GM21528 (cell line): ENCODE results near the gene NCL.
"Not testable (repeated sequence)": the region's sequence is repeated elsewhere in the genome, so short reads cannot be mapped to it uniquely, and the experiment has no call there.

Experiments used
- ATAC-seq: cut with Tn5 transposase; IDR thresholded peaks from one replicate; pipeline ENCODE4 v1.9.1; 2021; ENCODE audit warnings: mild to moderate bottlenecking, moderate library complexity; ENCODE audit not compliant: unreplicated experiment, low FRiP score

Gene NCL

DNA sequence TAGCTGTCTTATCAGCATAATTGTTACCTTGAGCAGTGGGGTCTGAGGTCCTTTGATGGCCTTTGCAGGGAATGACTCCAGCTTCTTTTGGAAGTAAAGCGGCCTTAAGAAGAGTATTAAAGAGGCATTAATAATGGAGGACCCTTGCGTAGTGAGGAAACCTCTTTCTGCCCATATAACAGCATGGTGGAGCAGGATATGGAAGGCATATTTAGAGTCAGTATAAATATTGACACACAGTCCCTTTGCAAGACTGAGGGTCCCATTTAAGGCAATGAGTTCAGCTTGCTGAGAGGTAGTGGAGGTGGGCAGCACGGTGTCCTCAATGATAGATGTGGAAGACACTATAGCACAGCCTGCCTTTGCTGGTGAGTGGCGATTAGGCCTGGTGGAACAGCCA, 32.7 kb downstream of the NCL start:
- no peak for ATAC-seq

DNA sequence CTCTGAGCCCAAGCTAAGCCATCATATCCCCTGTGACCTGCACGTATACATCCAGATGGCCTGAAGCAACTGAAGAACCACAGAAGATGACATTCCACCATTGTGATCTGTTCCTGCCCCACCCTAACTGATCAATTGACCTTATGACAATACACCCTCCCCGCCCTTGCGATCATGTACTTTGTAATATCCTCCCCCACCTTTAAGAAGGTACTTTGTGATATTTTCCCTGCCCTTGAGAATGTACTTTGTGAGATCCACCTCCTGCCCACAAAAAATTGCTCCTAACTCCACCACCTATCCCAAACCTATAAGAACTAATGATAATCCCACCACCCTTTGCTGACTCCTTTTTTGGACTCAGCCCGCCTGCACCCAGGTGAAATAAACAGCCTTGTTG, 33.8 kb downstream of the NCL start:
- not testable (repeated sequence) for ATAC-seq

DNA sequence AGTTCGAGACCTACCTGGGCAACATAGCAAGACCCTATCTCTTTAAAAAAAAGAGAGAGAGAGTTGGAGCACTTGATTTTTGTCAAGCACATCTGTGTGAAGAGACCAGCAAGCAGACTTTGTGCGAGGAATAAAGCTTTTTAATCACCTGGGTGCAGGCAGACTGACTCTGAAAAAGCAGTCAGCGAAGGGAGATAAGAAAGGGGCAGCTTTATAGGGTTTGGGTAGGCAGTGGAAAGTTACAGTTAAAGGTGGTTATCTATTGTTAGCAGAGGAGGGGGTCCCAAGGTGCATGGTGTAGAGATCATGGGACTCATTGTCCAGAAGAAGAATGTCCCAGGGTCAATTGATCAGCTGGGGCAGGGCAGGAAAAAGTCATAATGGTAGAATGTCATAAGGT, 34.4 kb downstream of the NCL start:
- no peak for ATAC-seq

DNA sequence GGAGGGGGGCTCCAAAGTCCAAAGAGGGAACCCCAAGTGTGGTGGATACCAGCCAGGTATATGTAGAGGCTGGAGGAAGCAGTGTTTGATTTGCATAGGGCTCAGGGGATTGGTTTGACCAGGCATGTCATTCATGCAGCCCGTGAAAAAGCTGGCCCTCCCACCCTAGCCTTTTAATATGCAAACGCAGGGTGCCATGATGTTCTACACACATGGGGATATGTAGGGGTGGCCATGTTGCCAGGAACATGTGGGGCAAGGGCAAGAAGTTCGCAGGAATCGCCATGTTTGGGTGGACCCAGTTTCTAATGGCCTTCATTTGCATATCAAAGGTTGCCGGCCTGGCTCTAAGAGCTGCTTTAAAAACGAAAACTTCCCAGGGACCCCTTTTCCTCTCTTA, 35.1 kb downstream of the NCL start:
- no peak for ATAC-seq

DNA sequence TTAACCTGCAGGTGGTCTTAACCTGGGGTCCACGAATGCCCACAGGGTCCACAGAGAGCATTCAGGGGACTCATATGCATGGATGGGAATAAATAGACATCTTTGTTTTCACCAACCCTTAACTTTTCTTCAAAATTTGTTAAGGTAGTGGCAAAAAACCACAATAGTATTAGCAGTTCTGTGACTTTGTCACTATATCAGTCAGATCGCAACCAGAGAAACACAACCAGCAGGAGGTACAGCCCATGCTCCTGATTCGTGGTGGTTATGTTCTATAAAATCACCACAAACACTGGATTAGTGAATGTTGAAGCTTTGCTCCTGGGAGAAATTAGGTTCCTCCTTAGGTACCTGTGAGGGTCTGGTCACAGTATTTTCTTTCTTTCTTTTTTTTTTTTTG, 37.2 kb downstream of the NCL start:
- no peak for ATAC-seq

DNA sequence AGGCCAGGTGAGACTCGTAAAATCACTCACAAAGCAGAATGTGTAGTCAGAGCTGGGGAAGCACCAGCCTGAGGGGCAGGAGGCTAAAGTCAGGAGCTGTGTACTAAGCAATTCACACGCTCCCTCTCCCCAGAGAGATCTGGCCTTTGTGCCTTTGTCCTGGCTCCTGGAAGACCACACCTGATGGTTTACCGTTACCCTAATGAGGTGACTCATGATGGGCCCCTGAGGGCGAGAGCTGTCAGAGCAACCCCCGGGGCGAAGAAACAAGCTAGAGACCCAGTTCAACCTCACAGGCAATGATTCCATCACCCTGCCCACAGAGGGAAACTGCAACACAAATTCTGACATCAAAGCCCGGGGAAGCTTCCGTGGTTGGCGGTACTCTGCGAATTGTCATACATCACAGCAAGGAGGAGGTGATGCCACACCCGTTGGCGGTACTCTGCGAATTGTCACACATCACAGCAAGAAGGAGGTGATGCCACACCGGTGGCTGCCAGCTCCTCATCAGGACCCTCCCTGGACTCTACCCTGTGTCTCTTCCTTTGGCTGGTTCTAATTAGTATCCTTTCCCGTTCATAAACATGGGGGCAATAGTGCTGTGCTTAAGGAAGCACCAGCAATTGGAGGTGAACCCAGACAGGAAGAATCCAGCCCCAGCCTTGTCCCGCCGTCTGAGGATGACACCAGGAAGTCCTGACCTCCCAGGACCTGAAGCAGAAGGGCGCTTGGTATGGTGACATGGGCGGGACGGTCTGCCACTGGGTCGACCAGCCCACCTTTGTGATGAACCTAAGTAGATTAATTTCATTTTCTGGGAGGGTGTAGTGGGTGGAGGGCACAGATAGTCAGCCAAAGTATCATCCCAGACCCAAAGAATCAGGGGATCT, 38.2 kb downstream of the NCL start:
- no peak for ATAC-seq

DNA sequence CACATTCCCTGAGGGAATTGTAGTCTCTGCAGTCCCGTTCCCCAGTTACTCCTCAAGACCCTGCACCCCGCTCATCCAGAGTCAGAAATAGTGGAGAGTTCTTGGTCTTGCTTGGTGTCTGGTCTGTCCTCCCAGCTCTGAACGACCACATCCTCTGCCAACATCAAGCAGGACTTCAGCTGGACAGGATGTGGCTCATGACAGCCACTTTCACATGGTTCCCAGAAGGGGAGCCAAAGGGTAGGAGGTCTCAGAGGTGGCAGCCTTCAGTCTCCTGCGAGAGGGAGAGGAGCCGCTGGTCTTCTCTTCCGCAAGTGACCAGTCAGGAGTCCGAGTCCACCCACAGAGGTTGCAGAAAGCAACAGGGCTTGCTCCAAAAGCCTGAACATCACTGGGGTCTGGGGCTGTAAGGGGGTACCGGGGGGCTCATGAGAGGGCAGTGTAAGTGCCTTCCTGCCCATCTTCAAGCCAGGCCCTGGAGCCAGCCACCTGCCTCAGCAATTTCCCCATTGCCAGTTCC, 38.9 kb downstream of the NCL start:
- no peak for ATAC-seq

DNA sequence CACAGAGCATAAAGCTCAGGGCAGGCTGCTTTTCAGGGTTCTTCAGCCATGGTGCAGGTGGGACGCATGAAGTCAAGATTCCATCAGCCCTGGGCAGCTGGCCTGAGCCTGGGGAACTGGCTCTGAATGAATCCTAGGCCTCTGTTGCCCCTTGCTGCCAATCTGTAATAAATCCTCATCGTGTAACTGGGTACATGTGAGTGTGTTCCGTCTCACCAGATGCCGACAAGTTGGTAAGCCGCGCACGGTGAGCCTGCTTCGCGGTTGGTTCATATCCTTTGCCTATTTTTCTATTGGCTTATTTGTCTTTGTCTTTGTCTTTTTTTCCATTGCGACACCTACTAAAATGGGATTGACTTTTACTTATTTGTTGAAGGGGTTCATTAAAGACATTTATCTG, 41.1 kb downstream of the NCL start:
- ATAC-seq = no peak

DNA sequence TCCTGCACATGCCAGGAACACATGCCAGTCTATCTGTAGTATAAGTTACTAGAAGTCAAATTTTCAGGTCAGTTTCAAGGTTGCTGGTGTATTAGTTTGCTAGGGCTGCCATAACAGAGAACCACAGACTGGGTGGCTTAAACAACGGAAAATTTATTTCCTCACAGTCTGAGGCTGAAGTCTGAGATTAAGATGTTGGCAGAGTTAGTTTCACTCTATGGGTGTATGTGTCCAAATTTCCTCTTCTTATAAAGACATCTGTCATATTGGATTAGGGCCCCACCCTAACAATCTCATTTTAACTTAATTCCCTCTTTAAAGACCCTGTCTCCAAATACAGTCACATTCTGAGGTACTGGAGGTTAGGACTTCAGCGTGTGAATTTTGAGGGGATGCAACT, 42.2 kb downstream of the NCL start:
- no peak for ATAC-seq

DNA sequence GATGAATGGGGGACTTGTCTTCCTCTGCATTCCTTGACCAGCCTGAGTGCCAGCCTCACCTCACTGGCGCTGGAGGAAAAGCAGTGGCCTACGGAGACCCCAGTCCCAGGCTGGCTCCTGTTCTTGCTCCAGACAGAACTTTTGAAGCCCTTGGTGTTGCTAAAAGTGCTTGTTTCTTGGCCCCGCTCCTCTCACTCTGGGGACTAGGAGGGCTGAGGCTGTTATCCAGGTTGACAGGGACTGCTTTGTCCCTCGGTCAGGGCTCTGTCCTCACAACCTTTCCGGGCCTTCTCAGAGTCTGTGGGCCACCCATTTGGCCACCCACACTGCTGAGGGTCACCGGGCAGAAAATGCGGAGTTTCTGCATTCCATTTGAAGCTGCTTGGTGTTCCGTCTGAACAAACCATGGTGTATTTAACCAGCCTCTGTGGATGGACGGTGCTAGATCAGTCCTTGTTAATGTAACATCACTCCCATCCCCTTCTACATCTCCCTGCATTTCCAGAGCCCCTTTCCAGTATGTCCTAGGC, 43.2 kb downstream of the NCL start:
- no peak for ATAC-seq

DNA sequence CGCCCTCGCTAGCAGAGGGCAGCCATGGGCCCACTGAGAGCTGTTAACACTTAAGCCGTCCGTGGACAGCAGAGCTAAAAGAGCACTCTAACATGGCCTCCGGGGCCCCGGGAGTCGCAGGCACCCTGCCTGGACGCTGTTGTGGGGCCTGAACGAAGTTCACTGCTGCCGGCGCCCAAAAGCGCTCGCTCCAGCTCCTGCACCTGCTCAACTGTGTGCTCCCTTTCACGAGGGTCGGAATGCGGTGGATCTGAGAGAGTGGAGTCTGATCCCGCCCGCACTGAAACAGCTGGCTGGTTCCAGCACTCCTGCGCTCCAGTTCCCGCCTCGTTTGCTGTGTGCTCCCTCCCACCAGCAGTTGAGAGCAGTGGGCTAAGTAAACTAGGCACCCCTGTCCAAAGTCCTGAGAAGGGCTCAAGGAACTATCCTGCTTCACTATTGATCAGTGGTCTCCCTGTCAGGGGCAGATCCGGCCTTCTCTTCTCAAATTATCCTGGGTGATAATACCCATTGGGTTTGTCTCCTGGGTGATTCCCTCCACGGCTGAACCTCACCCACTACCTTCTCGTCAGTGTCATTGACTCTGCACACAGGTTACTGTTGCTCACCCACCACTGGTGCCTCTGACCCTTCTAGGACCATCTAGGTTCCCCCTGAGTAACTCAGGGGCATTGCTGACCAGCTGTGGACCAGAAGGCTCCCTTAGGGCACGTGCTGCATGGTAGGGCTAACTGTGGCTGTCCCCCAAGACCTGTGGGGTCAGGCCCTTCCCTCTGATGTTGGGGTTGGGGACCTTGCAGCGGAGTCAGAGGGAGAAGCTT, 45.3 kb downstream of the NCL start:
- no peak for ATAC-seq

DNA sequence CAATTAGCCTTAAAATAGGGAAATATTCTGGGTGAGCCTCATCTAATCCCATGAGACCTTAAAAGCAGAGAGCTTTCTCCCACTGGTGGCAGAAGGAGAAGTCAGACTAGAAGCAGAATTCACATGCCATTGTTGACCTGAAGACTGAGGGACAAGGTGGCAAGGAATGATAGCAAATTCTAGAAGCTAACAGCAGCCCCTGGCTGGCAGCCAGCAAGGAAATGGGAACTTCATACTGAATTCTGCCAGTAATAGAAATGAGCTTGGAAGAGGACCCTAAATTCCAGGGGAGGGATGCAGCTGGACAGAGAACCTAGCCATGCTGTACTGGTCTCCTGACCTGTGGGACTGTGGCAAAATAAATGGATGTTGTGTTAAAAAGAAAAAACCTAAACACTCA, 49.3 kb downstream of the NCL start:
- no peak for ATAC-seq

DNA sequence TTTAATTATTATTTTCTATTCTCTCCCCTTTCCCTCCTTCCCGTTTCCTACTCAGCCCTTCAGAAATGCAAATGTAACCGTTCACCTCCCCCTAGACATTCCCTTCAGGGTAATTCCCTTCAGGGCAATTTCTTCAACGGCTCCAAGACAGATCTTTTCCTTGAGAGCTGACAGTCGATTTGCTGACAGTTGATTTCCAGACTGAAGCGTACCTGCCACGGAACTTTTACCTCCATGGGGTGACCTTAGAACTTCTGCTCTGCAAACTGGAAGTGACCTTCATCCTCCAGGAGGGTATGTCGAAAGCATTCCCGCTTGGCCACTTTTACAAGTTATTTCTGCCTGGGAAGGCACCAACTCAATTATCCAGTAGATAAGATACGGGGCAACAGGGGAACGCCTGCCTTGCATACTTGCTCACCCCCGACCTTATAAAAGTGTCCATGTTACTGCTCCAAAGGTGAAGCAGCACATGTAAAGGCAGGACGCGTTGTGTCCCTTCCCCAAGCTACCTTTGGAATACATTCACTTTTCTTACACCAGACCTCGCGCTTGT, 50.3 kb downstream of the NCL start:
- no peak for ATAC-seq

DNA sequence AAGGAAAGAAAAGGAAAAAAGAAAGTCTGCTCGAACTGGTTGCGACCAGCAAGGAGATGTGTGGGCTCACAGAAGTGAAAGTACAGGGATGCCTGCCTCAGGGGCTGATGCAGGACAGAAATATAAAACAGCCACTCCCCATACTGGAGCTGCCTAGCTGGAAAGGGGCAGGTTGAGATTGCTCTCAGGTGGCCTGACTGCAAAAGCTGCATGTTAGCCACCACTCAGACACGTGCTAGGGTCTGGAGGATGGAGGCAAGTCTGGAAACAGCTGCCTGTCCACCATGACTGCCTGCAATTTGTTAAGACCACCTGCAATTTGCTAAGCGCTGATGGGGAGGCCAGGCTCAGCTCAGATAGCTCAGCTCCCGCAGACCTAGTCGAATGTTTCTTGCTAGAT, 50.8 kb downstream of the NCL start:
- ATAC-seq = no peak

DNA sequence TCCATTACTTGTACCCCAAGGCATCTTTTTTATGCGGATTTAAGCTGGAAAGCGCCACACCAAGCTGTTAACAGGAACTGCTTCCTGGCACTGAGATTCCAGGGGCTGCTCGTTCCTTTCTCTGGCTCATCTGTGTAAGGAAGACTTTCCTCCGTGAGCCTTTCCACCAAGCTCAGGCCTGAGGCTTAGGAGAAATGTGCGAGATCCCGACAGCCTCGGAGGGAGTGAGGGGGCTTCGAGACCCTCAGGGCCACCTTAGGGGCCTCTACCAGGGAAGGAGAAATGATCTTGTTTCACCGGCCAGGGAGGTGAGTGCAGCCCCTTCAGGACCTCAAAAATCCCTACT, 51.7 kb downstream of the NCL start:
- no peak for ATAC-seq

DNA sequence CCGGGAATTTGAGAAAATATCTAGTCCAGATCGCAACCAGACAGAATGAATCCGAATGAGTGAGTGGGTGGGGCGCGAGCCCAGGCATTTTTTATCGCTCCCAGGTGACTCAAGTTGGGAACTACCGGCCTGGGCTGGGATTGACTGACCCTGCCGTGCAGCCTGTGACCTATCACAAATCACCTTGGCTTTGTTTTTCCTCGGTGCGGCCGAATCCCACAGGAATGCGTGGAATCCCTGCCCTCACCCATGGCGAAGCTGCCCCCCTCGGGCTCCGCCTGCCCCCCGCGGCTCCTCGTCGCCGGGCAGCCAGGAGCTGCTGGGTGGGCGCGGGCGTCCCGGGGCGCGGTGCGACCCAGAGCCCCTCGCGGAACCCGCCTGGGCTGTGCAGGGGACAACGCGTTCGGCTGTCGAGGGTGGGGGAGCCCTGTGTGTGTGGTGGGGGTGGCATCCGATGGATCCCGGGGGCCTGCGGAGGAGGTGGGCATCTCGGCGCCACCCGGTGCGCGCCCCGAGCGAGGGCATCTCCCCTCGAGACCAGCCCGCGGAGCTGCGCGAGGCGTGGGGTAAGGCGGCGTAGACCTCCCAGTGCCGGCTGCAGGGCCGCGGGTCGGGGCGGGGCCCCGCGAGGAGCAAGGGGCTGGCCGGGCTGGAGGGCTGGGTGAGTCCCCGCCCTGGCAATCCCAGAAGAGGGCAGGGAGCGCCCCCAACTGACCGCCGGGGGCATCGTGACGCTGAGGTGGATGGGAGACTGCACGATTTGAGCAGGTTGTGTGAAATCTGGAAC, 52.3 kb downstream of the NCL start:
- ATAC-seq = peak; percentile 93

DNA sequence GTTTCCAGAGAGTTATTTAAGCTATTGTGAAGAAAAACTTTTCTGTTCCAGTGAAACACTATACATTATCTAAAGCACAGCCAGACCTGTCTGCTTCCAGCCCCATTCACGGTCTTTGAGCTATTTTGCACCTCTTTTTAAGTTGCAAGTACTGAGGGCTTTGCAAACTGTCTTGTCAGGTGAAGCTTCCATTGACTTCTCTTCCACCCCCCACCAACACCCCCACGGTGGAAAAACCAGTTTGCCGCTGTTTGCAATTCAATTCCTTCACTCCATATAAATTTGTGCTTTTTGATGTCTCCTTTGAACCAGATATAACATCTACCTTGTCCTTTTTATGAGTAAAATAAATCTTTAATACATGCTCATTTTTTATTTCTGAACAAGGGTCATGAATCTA, 53.0 kb downstream of the NCL start:
- no peak for ATAC-seq

DNA sequence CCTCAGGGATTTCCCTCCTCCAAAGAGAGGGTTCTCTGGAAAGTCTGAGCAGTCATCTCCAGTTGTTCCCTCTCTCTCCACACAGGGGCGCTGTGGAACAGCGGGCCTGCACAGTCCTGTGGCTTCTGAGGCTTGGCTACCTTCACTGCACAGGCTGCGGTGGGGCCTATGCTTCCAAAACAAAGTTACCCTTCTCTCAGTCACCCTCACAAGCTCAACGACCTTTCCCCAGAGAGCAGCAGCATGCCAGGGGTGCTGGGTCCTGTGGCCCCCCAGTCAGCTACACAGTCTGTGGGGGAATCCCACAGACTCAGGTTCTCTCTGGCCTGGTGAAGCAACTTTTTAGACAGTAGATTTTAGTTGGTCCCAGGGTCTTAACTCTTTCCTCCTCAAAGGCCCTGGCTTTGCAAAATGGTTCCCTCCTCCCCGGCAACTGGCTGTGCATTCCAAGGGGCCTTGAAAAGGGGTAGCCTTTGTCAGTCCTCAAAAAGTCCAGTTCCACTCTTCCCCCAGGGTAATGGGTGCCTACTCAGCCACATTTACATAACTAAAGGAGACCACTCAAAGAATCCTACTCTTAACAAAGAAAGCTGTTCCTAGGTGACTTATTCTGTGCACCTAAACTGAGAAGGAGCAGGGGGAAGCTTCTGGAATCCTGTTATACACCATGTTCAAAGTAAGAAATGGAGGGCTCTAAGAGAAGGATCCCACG, 53.8 kb downstream of the NCL start:
- ATAC-seq = no peak

DNA sequence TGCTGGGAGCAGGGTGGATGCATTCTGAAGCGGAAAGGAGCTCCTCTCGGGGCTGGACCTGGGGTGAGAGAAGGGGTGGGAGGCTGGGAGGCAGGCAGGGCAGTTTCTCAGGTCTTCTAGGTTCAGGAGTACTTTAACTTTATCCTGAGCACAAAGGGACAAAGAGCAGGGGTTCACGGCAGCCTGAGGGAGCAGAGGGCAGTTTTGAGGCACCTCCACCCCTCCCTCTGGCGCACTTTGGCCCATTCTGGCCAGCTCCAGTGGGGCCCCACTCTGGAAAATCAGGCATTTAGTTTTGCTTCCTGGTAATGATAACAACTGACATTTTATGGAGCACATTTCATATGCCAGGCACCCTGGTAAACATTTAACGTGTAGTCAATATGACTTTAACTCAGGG, 54.5 kb downstream of the NCL start:
- ATAC-seq = no peak

DNA sequence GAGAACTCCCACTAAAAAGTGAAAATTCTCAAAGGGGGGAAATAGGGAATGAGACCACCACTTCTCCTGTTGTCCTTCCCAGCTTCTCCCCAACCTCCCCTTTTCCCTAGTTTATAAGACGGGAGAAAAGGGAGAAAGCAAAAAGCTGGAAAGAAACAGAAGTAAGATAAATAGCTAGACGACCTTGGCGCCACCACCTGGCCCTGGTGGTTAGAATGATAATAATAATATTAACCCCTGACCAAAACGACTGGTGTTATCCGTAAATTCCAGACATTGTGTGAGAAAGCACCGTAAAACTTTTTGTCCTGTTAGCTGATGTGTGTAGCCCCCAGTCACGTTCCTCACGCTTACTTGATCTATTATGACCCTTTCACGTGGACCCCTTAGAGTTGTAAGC, 56.0 kb downstream of the NCL start:
- not testable (repeated sequence) for ATAC-seq
